NCI-H345 (cell line): ENCODE results near the gene SLC10A6.
"Not testable (repeated sequence)": the region's sequence is repeated elsewhere in the genome, so short reads cannot be mapped to it uniquely, and the experiment has no call there.

Experiments used
- DNase-seq: peaks from one replicate; lab custom pipeline; 2025; lab: John Stamatoyannopoulos, UW

Gene SLC10A6, protein sequence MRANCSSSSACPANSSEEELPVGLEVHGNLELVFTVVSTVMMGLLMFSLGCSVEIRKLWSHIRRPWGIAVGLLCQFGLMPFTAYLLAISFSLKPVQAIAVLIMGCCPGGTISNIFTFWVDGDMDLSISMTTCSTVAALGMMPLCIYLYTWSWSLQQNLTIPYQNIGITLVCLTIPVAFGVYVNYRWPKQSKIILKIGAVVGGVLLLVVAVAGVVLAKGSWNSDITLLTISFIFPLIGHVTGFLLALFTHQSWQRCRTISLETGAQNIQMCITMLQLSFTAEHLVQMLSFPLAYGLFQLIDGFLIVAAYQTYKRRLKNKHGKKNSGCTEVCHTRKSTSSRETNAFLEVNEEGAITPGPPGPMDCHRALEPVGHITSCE

DNA sequence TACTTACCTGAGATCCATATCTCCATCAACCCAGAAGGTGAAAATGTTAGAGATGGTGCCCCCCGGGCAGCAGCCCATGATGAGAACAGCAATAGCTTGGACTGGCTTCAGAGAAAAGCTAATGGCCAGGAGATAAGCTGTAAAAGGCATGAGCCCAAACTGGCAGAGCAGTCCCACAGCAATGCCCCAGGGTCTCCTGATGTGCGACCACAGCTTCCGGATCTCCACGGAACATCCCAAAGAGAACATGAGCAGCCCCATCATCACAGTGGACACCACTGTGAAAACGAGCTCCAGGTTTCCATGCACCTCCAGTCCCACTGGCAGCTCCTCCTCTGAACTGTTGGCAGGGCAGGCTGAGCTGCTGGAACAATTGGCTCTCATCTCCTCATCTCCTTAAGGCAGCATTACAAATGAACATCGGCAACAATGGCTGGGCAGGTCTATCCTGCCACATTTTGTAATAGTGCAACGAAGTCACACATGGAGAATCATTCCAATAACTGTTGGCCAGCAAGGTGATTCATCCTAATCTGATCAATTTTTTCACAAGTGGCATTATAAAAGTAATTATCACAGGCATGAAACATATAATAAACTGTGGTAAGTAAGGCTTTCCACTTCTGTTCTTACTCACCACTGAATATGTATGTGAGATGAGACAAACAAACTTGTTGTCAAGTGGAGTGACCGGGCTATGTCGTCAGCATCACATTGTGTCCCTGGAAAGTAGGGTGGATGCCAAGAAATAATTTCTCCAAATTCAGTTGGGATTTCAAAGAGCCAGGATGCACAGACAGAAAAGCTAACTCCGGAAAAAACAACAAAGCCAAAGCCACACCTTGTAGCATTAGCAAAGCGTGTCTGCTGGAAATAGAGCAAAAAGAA is at the start of gene SLC10A6:
Gene SLC10A6, minus strand, starts transcription at position 653 of the 888 bp plus-strand sequence. Its CDS starts 269 bp downstream, at position 384.
- no peak for DNase-seq

DNA sequence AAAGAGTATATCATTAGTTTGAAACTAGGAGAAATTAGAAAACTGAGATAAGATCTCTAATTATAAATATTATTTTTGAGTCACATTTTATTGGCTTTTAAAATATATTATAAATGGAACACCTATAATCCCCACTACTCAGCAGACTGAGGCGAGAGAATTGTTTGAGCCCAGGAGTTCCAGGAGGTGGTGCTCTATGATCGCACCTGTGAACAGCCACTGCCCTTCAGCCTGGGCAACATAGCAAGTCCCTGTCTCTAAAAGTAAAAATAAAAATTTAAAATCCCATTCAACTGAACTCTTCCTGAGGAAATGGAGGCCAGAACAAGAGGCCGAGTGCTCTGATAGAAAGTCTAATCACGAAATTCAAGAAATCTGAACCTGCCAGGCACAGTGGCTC is 49.4 kb upstream of the SLC10A6 start:
- DNase-seq, result no peak

DNA sequence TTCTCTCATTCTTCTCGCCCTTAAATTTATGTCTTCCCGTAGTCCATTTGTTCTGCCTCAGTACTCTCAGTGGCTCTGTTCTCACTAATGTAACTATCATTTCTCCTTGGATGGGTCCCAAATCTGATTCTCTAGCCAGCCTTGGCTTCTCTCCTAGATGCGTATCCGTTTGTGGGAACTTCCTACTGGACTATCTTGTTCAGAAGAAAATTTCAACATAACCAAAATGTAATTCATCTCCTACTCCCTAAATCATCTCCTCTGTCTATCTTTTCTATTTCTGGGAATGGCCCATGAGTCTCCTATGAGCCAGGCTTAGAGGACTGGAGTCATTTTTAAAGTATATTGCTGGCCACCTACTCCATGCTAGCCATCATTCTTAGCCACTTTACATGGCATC is 47.4 kb upstream of the SLC10A6 start:
- DNase-seq, result no peak

DNA sequence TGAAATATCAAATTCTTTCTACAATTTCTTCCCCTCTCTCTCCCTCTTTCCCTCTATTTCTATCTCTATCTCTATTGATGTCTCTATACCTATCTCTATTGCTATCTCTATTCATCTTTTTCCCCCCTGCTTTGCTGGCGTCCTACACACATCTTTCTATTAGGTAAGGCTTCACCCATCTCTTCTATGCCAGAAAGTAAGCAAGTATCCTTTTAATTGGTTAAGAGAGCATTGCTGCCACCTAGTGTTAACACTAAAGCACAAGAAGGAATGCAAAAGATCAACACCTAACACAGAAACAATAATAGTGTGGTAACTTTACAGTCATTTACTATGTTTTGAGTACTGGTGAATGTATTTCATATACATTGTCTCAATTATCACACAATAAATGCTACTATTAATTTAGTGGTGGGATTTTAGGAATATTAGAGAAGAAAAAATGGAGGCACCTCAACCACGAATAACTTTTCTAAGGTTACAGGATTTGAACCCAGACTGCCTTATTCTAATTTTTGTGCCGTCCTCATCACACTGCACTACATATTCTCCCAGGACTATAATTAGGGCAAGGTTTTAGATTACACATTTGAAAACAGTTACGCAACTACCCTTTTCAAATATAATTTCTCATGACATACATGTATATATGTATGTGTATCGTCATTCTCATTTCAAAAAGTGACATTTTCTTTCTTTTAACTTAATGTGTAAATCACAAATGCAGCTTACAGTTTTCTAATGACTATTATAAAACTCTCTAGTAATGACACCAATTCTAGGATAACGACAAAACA is 46.7 kb upstream of the SLC10A6 start:
- peak; percentile 58 for DNase-seq

DNA sequence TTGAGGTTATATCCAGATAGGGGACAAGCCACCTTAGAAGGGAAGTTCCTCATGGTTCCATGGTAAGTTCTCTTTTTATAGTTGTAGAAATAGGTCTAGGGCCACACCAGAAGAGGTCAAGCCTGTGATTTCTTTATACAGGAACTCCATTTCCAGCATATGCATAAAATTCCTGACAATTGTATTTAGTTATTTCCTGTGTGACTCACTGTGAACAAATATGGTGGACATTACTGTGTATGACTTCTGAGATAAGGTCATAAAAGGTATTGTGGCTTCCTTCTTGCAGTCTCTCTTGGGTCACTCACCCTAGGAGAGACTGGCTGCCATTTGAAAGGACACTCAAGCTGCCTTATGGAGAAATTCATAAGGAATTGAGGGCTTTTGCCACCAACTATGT is 45.3 kb upstream of the SLC10A6 start:
- DNase-seq, result no peak

DNA sequence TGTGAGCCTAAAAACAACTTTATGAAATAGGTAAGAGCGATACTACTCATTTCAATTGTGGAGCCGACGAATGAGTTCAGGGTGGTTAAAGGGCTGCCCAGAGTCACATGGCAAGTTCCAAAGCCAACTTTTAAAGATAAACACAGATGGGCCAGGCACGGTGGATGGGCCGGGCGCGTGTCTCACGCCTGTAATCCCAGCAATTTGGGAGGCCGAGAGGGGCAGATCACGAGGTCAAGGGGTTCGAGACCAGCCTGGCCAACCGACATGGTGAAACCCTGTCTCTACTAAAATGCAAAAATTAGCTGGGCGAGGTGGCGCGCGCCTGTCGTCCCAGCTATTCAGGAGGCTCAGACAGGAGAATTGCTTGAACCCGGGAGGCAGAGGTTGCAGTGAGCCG is 44.0 kb upstream of the SLC10A6 start:
- no peak for DNase-seq

DNA sequence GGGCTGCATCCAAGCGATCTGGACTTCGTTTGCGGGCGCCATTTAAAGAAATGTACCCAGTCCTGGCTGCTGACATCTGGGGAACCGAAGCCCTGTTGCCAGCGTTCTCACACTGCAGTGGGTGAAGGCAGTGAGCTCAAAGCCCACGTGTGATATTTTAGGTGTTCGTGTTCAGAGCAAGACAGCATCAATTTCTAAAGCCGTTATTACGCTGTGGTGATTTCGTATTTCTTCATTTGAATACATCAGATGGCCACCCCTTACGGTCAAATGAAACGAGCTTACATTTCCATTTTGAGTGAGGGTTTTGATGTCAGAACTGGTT is 43.4 kb upstream of the SLC10A6 start:
- DNase-seq, result peak; percentile 20

DNA sequence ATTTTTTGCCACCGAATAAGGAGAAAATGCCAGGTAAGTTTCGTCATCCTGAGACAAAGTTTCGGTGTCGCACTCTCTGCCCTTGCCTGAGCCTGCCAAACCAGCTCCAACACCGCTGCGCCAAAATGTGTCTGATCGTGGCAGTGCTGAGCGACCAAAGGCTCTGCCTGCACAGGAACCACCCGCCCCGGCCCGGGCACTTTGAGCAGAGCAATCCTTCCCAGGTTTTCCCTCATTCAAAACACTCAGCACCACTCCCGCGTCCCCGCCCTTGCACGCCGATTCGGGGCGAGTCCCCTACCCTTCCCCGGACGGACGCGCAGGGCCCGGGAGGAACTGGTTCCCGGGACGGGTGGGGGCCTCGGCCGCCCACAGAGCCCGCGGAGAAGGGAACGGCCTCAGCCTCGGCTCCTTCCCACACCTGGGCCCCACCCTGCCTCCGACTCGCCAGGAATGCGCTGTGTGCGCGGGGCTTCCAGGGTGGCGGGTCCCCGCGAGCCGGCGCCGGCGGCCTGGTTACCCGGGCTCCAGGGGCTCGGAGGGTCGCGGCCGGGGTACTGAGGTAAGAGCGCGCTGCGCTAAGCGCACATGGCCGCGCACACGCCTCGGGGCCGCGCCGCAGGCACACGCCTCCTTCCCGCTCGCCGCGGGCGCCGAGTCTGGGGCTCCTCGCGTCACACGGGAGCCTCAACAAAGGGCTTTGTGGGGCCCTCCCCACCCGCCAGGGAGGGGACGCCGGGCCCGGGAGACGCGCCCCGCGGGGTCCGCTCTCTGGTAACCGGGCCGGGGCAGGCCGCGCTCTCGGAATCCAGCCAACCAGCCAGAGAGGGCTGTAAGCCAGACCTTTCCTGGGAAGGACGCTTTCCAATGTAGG is 42.8 kb upstream of the SLC10A6 start, which contains the start of gene C4orf36:
Gene C4orf36, minus strand, starts transcription at position 661 of the 874 bp plus-strand sequence. CDS start 902 bp downstream, outside the sequence.
- peak; percentile 68 for DNase-seq

DNA sequence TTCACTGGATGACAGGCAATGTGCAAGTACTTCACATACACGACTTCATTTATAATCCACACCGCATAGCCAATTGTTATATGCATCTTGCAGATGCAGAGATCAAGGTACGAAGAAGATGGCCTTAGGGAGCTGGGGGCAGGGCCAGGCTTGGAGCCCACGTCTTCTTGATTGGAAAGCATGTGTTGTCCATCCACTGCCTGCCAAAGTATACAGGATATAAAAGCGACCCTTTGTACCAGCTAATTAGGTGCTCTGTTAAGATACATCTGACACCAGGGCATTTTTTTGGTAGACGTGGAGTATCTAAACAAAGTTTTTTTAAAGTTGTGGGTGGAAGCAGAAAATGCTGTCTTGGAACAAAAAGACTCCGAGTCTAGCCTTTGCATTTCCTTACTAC is 41.6 kb upstream of the SLC10A6 start:
- no peak for DNase-seq

DNA sequence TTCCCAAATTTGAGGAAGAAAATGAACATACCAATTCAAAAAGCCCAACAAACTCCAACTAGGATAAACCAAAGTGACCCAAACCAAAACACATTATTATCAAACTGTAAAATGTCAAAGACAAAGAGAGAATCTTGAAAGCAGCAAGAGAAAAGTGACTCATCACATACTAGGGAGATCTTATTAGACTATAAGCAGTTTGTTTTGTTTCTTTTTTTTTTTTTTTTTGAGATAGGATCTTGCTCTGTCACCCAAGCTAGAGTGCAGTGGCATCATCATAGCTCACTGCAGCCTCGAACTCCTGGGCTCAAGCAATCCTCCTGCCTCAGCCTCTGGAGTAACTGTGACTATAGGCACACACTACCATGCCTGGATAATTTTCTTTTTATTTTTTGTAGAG is 30.5 kb upstream of the SLC10A6 start:
- DNase-seq, result no peak

DNA sequence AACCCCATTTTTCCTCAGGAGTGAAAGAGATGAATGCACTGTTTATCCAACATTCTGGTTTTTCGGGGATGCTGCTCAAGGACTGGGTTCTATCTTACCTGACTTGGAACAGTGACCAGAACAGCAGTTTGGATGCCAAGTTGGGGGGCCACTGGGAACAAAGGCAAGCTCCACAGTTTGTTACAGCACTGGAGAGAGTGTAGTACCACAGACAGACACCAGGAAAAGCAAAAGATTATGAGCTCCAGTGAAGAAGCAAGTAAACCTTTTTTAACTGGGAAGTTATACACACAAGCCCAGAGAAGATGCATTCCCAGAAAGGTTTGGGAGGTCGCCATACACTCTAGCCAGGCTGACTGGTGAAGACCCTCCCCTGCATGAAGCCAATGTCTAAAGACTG is 29.5 kb upstream of the SLC10A6 start:
- no peak for DNase-seq

DNA sequence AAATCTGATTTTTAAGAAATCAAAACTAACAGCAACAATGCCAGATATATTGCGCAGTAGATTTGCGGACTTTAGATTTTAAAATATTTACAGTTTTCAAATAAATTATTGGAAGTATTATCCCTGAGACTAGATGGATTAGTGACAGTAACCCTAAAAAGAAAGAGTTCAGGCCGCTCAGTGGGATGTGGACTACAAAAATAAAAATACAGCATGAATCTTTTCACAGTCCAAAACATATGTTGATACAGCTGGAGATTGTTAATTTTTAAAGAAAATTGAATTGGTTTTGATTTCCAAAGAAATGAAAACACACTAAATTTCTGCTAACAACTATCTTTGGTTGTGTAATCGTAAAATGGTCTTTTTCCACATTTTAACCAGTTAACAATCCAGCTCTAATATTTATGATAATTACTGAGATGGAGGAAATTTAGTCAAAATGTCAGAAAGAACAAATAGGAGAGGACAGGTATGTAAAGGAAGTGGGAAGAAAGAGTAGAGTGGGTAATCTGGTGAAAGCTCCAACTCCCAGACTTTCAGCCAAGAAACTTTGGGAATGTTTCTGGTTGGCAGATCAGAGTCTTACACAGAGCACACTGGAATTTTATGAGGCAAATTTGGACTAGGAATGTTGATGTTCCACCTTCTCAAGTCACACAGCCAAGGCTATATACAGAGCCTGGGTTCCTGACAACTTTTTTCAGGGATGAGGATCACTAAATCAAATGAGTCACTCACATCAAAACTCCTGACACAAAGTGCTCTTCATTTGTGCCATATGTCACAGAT is 27.9 kb upstream of the SLC10A6 start:
- no peak for DNase-seq

DNA sequence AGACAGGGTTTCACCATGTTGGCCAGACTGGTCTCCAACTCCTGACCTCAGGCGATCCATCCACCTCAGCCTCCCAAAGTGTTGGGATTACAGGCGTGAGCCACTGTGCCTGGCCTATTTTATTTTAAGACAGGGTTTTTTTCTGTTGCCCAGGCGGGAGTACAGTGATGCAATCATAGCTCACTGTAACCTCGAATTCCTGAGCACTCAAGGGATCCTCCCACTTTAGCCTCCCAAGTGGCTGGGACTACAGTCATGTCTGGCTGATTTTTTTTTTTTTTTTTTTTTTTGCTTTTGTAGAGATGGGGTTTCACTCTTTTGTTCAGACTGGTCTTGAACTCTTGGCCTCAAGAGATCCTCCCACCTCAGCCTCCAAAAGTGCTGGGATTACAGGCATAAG is 26.3 kb upstream of the SLC10A6 start:
- DNase-seq, result not testable (repeated sequence)

DNA sequence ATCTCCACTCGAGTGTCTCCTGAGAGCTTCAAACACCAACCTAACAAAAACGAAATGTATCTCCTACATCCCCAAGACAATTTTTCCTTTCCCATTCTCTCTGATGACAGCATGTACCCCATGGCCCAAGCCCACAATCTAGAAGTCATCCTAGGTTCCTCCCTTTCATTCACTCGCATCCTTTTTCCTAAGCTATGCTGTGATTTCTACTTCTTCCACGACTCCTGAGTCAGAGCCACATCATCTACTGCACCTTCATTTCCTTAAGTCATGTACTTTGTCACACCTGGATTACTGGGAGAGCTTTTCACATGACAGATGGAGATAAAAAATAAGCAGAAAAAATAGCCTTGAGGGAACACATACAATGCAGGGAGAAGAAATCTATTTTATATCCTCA is 23.0 kb upstream of the SLC10A6 start:
- DNase-seq, result no peak

DNA sequence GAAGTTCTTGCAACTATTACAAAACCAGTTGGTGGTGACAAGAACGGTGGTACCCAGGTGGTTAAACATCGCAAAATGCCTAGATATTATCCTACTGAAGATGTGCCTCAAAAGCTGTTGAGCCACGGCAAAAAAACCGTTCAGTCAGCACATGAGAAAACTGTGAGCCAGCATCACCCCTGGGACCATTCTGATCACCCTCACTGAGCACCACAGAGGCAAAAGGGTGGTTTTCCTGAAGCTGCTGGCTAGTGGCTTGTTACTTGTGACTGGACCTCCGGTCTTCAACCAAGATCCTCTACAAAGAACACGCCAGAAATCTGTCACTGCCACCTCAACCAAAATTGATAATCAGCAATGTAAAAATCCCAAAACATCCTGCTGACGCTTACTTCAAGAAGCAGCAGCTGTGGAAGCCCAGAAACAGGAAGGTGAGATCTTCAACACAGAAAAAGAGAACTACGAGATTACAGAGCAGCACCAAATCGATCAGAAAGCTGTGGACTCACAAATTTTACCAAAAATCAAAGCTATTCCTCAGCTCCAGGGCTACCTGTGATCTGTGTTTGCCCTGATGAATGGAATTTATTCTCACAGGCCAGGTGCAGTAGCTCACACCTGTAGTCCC is 21.4 kb upstream of the SLC10A6 start:
- DNase-seq, result no peak

DNA sequence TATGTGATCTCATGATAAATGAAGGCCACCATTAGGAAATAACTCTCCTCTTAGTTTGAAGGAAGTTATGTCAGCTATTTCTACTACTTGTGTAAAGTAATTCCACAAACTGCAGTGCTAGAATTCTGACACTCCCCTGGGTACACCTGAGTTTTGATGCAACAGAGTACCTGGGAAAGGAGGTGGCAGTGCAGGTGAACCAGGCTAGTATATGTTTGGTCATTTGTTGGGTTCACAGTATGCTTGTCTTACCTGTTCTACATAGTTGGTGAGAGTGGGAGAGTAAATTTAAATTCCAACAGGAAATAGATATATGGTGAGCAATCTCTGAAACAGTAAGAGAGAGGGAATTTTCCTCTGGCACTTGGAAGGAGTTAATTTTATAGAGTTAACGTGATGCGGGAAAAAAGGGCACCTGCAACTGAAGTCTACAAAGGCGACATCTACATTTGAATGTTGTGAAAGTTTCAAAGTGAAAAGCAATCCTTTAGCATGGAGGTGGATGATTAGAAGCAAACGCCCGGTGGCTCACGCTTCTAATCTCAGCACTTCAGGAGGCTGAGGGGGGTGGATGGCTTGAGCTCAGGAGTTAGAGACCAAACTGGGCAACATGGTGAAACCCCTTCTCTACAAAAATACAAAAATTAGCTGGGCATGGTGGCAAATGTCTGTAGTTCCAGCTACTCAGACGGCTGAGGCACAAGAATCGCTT is 8.3 kb upstream of the SLC10A6 start:
- DNase-seq, result no peak

DNA sequence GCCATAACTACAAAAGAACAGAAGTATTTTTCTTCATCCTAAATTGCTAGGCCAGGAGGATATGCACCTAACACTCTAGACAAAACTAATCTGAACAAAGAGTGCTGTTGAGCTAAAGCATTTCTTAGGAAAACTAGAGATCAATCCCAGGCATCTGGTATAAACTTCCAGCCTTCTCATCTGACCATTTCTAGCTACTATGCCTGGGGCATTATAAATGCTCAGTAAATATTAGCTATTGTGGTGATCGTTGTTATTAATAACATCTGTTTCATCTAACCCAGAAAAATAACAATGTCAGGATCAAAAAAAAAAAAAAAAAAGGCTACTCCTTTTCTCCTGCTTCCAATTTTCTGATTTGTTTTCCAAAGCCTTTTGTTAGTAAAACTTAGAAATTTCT is 7.7 kb upstream of the SLC10A6 start:
- no peak for DNase-seq

DNA sequence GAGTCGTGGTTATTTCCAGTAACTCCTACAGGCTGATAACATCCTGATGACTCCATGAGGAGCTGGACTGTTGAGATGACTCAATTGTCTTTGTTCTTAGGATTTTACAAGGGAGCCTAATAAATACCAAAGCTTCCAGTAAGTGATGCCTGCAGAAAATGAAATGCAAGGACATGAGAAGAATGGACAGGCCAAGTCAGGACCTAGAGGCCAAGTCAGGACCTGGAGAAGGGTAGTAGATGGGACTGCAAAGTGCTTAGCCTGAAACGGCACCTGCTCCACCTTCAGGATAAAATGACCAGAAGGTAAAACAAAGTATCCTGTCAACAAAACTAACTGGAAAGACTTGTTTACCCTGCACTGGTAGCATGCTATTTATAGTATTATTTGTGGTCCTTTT is 6.4 kb upstream of the SLC10A6 start:
- DNase-seq, result no peak

DNA sequence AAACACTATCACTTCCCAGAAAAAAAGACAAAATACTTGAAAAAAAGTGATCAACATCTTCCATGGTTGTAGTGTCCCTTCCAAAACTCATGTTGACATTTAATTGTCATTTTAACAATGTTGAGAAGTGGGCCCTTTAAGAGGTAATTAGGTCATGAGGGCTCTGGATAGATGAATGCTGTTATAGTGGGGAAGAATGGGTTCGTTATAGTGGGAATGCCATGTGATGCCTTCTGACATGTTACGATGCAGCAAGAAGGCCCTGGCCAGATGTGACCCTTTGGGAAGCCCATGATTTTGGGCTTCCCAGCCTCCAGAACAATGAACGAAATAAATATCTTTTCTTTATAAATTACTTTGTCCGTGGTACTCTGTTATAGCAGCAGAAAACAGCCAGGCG is 4.0 kb upstream of the SLC10A6 start:
- DNase-seq, result no peak
